ENCODE results near the gene MCOLN3. TPM values are rescaled to one million over a fixed set of nuclear protein-coding genes. Genes with fewer than 3 reads are reported as not detected.

The MCOLN3 gene
- total and polyA plus RNA-seq, 2 experiments from 2014 or later: 3.5 to 4.4 TPM

DNA sequence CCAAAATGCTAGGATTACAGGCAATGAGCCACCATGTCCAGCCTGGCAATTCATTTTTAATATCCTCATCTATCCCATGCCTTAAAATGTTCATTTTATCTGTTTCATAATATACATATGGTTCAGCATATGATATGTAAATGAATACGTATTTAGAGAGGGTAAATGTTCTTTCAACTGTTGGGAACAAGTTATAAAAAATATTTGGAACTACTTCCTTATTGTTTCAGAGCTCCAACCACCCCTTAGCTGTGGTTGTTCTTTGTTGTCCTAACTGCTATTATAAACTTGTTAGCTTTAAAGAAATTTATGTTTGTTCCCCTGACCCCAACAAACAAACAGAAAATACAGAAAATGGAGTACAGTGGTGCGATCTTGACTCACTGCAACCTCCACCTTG, 65.9 kb downstream of the MCOLN3 start:
- Histone ChIP-seq H3K27me3 (ENCODE audit: insufficient read depth) (no peaks in the 10 kb centered on the region), H3K79me2 (replicated peaks; ENCODE audit: insufficient read depth) (no peaks in the 10 kb centered on the region), H3K4me3 (no peak overlapping the region), H3K4me1 (ENCODE audit: insufficient read depth) (no peaks in the 10 kb centered on the region), H4K20me1 (replicated peaks; ENCODE audit: insufficient read depth) (no peaks in the 10 kb centered on the region; the same call in 1 of the 2 replicates), H3K9me2 (ENCODE audit: insufficient read depth) (no peaks in the 10 kb centered on the region), H2AFZ (no peak overlapping the region), H3F3A (replicated peaks; ENCODE audit: low read depth) (no peaks in the 10 kb centered on the region), H3K4me2 (no peak overlapping the region), H3K36me3 (ENCODE audit: insufficient read depth) (no peaks in the 10 kb centered on the region), H3K27ac (ENCODE audit: low read depth) (no peak overlapping the region)
- no peaks in the 10 kb centered on the region for H3K36me3 Mint-ChIP-seq (ENCODE audit: low read depth)
- no peaks in the 10 kb centered on the region for H3K4me1 Mint-ChIP-seq
- no peak overlapping the region for H3K4me3 Mint-ChIP-seq
- DNase-seq (ENCODE audit: low spot score) (no peak), ATAC-seq (no peak)
- H3K27me3 Mint-ChIP-seq (ENCODE audit: insufficient read depth, low read depth, poor library complexity): peaks cover 2% of the 10 kb centered on the region
- no peak overlapping the region for H3K27ac Mint-ChIP-seq
- no peaks in the 10 kb centered on the region for H3K9me3 Mint-ChIP-seq
- no peak for TF ChIP-seq JUNB (IDR thresholded peaks at IDR 0.05; ENCODE audit: unreplicated experiment)
- TF ChIP-seq POLR2AphosphoS5 (IDR thresholded peaks at IDR 0.05; ENCODE audit: low read depth): no peak
- TF ChIP-seq EZH2phosphoT487 (IDR thresholded peaks at IDR 0.05; ENCODE audit: unreplicated experiment): no peak
- TF ChIP-seq, protein P1, sequence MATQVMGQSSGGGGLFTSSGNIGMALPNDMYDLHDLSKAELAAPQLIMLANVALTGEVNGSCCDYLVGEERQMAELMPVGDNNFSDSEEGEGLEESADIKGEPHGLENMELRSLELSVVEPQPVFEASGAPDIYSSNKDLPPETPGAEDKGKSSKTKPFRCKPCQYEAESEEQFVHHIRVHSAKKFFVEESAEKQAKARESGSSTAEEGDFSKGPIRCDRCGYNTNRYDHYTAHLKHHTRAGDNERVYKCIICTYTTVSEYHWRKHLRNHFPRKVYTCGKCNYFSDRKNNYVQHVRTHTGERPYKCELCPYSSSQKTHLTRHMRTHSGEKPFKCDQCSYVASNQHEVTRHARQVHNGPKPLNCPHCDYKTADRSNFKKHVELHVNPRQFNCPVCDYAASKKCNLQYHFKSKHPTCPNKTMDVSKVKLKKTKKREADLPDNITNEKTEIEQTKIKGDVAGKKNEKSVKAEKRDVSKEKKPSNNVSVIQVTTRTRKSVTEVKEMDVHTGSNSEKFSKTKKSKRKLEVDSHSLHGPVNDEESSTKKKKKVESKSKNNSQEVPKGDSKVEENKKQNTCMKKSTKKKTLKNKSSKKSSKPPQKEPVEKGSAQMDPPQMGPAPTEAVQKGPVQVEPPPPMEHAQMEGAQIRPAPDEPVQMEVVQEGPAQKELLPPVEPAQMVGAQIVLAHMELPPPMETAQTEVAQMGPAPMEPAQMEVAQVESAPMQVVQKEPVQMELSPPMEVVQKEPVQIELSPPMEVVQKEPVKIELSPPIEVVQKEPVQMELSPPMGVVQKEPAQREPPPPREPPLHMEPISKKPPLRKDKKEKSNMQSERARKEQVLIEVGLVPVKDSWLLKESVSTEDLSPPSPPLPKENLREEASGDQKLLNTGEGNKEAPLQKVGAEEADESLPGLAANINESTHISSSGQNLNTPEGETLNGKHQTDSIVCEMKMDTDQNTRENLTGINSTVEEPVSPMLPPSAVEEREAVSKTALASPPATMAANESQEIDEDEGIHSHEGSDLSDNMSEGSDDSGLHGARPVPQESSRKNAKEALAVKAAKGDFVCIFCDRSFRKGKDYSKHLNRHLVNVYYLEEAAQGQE (IDR thresholded peaks at IDR 0.05; ENCODE audit: unreplicated experiment): no peak
- no peak for TF ChIP-seq STAT1 (IDR thresholded peaks at IDR 0.05; ENCODE audit: unreplicated experiment)
- TF ChIP-seq NANOG (IDR thresholded peaks at IDR 0.05; ENCODE audit: borderline replicate concordance): no peak
- no peak for TF ChIP-seq ZNF331 (CRISPR knock-in tag; IDR thresholded peaks at IDR 0.05; ENCODE audit: low read depth)
- TF ChIP-seq CREB1 (CRISPR knock-in tag; IDR thresholded peaks at IDR 0.05; ENCODE audit: low read depth): no peak
- TF ChIP-seq, protein P2, sequence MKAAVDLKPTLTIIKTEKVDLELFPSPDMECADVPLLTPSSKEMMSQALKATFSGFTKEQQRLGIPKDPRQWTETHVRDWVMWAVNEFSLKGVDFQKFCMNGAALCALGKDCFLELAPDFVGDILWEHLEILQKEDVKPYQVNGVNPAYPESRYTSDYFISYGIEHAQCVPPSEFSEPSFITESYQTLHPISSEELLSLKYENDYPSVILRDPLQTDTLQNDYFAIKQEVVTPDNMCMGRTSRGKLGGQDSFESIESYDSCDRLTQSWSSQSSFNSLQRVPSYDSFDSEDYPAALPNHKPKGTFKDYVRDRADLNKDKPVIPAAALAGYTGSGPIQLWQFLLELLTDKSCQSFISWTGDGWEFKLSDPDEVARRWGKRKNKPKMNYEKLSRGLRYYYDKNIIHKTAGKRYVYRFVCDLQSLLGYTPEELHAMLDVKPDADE (IDR thresholded peaks at IDR 0.05): no peak
- no peak for TF ChIP-seq ZNF114 (CRISPR knock-in tag; IDR thresholded peaks at IDR 0.05)
- TF ChIP-seq, protein P3, sequence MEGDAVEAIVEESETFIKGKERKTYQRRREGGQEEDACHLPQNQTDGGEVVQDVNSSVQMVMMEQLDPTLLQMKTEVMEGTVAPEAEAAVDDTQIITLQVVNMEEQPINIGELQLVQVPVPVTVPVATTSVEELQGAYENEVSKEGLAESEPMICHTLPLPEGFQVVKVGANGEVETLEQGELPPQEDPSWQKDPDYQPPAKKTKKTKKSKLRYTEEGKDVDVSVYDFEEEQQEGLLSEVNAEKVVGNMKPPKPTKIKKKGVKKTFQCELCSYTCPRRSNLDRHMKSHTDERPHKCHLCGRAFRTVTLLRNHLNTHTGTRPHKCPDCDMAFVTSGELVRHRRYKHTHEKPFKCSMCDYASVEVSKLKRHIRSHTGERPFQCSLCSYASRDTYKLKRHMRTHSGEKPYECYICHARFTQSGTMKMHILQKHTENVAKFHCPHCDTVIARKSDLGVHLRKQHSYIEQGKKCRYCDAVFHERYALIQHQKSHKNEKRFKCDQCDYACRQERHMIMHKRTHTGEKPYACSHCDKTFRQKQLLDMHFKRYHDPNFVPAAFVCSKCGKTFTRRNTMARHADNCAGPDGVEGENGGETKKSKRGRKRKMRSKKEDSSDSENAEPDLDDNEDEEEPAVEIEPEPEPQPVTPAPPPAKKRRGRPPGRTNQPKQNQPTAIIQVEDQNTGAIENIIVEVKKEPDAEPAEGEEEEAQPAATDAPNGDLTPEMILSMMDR (conservative IDR thresholded peaks at IDR 0.05; ENCODE audit: low read depth in 2 of 2): no peak
- TF ChIP-seq, protein P4, sequence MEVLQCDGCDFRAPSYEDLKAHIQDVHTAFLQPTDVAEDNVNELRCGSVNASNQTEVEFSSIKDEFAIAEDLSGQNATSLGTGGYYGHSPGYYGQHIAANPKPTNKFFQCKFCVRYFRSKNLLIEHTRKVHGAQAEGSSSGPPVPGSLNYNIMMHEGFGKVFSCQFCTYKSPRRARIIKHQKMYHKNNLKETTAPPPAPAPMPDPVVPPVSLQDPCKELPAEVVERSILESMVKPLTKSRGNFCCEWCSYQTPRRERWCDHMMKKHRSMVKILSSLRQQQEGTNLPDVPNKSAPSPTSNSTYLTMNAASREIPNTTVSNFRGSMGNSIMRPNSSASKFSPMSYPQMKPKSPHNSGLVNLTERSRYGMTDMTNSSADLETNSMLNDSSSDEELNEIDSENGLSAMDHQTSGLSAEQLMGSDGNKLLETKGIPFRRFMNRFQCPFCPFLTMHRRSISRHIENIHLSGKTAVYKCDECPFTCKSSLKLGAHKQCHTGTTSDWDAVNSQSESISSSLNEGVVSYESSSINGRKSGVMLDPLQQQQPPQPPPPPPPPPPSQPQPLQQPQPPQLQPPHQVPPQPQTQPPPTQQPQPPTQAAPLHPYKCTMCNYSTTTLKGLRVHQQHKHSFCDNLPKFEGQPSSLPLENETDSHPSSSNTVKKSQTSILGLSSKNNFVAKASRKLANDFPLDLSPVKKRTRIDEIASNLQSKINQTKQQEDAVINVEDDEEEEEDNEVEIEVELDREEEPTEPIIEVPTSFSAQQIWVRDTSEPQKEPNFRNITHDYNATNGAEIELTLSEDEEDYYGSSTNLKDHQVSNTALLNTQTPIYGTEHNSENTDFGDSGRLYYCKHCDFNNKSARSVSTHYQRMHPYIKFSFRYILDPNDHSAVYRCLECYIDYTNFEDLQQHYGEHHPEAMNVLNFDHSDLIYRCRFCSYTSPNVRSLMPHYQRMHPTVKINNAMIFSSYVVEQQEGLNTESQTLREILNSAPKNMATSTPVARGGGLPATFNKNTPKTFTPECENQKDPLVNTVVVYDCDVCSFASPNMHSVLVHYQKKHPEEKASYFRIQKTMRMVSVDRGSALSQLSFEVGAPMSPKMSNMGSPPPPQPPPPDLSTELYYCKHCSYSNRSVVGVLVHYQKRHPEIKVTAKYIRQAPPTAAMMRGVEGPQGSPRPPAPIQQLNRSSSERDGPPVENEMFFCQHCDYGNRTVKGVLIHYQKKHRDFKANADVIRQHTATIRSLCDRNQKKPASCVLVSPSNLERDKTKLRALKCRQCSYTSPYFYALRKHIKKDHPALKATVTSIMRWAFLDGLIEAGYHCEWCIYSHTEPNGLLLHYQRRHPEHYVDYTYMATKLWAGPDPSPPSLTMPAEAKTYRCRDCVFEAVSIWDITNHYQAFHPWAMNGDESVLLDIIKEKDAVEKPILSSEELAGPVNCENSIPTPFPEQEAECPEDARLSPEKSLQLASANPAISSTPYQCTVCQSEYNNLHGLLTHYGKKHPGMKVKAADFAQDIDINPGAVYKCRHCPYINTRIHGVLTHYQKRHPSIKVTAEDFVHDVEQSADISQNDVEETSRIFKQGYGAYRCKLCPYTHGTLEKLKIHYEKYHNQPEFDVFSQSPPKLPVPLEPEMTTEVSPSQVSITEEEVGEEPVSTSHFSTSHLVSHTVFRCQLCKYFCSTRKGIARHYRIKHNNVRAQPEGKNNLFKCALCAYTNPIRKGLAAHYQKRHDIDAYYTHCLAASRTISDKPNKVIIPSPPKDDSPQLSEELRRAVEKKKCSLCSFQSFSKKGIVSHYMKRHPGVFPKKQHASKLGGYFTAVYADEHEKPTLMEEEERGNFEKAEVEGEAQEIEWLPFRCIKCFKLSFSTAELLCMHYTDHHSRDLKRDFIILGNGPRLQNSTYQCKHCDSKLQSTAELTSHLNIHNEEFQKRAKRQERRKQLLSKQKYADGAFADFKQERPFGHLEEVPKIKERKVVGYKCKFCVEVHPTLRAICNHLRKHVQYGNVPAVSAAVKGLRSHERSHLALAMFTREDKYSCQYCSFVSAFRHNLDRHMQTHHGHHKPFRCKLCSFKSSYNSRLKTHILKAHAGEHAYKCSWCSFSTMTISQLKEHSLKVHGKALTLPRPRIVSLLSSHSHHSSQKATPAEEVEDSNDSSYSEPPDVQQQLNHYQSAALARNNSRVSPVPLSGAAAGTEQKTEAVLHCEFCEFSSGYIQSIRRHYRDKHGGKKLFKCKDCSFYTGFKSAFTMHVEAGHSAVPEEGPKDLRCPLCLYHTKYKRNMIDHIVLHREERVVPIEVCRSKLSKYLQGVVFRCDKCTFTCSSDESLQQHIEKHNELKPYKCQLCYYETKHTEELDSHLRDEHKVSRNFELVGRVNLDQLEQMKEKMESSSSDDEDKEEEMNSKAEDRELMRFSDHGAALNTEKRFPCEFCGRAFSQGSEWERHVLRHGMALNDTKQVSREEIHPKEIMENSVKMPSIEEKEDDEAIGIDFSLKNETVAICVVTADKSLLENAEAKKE (CRISPR knock-in tag; IDR thresholded peaks at IDR 0.05): no peak
- no peak for TF ChIP-seq EZH2 (IDR thresholded peaks at IDR 0.05; ENCODE audit: low read depth, unreplicated experiment)
